Suprapubic skin (tissue), 4 donors: Measurements from ENCODE around the gene ZNF606. TPM values are rescaled to one million over a fixed set of nuclear protein-coding genes. Genes with fewer than 3 reads are reported as not detected.

ENCODE experiments used
- DNase-seq, 2 donors: peaks; one replicate each; pipeline ENCODE4 v3.0.0-alpha.2; 2019; ENCODE audit warnings: low spot score in 2 of 2
- H3K27ac ChIP-seq: fragments of 200-600 bp; sonication (generic); one replicate; pipeline ENCODE4 v1.5.1; 2019
- H3K27me3 ChIP-seq: fragments of 200-600 bp; sonication (generic); one replicate; pipeline ENCODE4 v1.5.1; 2019
- H3K36me3 ChIP-seq: fragments of 200-600 bp; sonication (generic); one replicate; pipeline ENCODE4 v1.5.1; 2019
- H3K4me1 ChIP-seq: fragments of 200-600 bp; sonication (generic); one replicate; pipeline ENCODE4 v1.5.1; 2019
- H3K4me3 ChIP-seq: fragments of 200-600 bp; sonication (generic); one replicate; pipeline ENCODE4 v1.5.1; 2019; ENCODE audit warnings: mild to moderate bottlenecking
- H3K9me3 ChIP-seq: fragments of 200-600 bp; sonication (generic); one replicate; pipeline ENCODE4 v1.5.1; 2019
- EP300 ChIP-seq: sonication (generic); formaldehyde crosslinking; IDR thresholded peaks from one replicate; pipeline ENCODE4 v1.6.1; 2017; ENCODE audit warnings: antibody characterized with exemption
- POLR2A ChIP-seq, 2 donors: fragments of 450-650 bp; IDR thresholded peaks; one replicate each; pipeline ENCODE4 v1.6.1; 2017; ENCODE audit warnings: antibody characterized with exemption in 2 of 2, mild to moderate bottlenecking in 2 of 2, moderate library complexity in 2 of 2
- POLR2AphosphoS5 ChIP-seq, 3 donors: sonication (generic); formaldehyde crosslinking; IDR thresholded peaks; one replicate each; pipeline ENCODE4 v1.6.1; 2017; ENCODE audit warnings: antibody characterized with exemption in 3 of 3
- WGBS: methylation state at CpG from one replicate; pipeline ENCODE4 v1.1.5; 2018; 5-methylcytosine and 5-hydroxymethylcytosine counted together
- total RNA-seq, 4 donors: library from RNA; depleted of rRNA; stranded (reverse); fragments of >200 nt; gene quantifications; one replicate each; pipeline ENCODE4 v1.1.0, GENCODE V29; 2016
- TF ChIP-seq, protein P1 (sequence below), 2 donors: fragments of 200-600 bp in 1 of 2; fragments of 450-650 bp in 1 of 2; sonication (generic) in 1 of 2; IDR thresholded peaks; one replicate each; pipeline ENCODE4 v1.5.1; 2016 to 2019; ENCODE audit warnings: antibody characterized with exemption in 2 of 2, mild to moderate bottlenecking in 1 of 2, moderate library complexity in 1 of 2

Gene ZNF606
- total RNA-seq, 4 donors from 2014 or later, result 4.0 to 21.9 (median 14.3) TPM

DNA sequence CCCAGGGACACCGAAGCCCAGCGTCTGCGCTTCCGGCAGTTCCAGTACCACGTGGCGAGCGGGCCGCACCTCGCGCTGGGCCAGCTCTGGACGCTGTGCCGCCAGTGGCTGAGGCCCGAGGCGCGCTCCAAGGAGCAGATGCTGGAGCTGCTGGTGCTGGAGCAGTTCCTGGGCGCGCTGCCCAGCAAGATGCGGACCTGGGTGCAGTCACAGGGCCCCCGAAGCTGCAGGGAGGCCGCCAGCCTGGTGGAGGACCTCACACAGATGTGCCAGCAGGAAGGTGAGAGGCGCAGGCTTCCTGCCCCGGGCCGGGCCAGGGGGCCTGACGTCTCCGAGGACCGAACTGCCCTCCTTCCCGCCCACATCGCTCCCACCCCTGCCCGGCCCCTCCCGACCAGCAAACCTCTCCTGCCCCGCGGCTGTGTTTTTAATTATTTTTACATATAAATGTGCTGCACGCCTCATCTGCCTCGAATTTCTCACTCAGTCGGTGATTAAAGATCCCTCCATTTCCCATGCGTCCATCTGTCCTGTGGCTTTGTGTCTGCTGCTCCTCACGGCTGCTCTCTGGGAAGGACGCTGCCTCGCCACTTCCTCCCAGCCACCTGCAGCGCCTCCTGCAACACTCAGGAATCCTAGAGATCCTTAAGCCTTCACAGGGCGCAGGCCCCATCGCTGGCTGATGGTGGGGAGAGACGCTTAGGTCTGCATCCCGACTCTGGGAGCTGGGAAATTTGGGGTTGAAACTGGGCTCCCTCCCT is 35.5 kb upstream of the ZNF606 start:
- H3K4me3 ChIP-seq, result no peak overlapping the region
- peaks cover 5% of the 10 kb centered on the region for H3K4me1 ChIP-seq
- H3K27me3 ChIP-seq, result peaks cover 29% of the 10 kb centered on the region
- 20% methylated on average over 17 of the region's 44 CpGs for WGBS
- TF ChIP-seq POLR2AphosphoS5 (IDR thresholded peaks at IDR 0.05) (no peak), POLR2A (IDR thresholded peaks at IDR 0.05) (no peak), EP300 (no peak)
- TF ChIP-seq, protein P1, sequence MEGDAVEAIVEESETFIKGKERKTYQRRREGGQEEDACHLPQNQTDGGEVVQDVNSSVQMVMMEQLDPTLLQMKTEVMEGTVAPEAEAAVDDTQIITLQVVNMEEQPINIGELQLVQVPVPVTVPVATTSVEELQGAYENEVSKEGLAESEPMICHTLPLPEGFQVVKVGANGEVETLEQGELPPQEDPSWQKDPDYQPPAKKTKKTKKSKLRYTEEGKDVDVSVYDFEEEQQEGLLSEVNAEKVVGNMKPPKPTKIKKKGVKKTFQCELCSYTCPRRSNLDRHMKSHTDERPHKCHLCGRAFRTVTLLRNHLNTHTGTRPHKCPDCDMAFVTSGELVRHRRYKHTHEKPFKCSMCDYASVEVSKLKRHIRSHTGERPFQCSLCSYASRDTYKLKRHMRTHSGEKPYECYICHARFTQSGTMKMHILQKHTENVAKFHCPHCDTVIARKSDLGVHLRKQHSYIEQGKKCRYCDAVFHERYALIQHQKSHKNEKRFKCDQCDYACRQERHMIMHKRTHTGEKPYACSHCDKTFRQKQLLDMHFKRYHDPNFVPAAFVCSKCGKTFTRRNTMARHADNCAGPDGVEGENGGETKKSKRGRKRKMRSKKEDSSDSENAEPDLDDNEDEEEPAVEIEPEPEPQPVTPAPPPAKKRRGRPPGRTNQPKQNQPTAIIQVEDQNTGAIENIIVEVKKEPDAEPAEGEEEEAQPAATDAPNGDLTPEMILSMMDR (IDR thresholded peaks at IDR 0.05), result no peak
- DNase-seq, result no peak
- no peaks in the 10 kb centered on the region for H3K36me3 ChIP-seq
- H3K9me3 ChIP-seq, result peaks cover 13% of the 10 kb centered on the region
- H3K27ac ChIP-seq, result no peak overlapping the region

DNA sequence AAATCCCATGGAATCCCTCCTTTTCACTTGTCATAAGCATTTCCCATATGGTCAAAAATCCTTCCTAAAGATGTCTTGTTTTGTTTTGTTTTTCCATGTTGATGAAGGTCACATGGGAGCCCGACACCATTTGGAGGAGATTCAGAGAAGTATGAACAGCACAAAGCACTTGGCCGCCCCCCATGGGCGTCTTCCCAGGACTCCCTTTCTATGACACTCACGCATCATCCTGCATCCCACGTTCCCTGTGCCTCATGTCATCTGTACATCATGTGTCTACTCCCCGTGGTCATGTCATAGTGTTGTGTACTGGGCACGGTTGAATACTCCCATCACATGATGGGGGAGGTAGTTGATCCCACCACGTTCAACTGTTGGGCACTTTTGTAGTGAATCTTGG is 33.2 kb upstream of the ZNF606 start:
- Histone ChIP-seq H3K4me1 (peaks cover 5% of the 10 kb centered on the region), H3K36me3 (no peaks in the 10 kb centered on the region), H3K9me3 (peaks cover 11% of the 10 kb centered on the region), H3K27ac (no peak overlapping the region), H3K27me3 (peaks cover 32% of the 10 kb centered on the region), H3K4me3 (no peak overlapping the region)
- TF ChIP-seq POLR2A (IDR thresholded peaks at IDR 0.05) (no peak), POLR2AphosphoS5 (IDR thresholded peaks at IDR 0.05) (no peak), EP300 (no peak)
- TF ChIP-seq, protein P1 (IDR thresholded peaks at IDR 0.05), result no peak
- WGBS, result 67% methylated on average over 8 of the region's 8 CpGs
- DNase-seq, result no peak

DNA sequence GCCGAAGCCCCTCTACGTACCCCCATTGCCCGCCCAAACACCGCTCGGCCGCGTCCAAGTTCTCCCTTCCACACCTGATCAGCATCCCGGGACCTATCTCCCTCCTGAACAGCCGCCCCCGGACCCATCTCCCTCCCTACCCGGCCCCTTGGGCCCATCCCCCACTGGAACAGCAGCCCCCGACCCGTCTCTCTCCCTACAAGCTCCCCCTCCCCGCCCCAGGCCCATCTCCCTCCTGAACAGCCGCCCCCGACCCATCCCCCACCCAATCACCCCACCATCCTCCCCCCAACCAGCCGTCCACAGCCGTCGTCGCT is 31.8 kb upstream of the ZNF606 start:
- no peak for TF ChIP-seq EP300
- TF ChIP-seq, protein P1 (IDR thresholded peaks at IDR 0.05), result no peak
- no peak for TF ChIP-seq POLR2A (IDR thresholded peaks at IDR 0.05)
- TF ChIP-seq POLR2AphosphoS5 (IDR thresholded peaks at IDR 0.05), result no peak
- peaks cover 32% of the 10 kb centered on the region for H3K27me3 ChIP-seq
- DNase-seq, result no peak

DNA sequence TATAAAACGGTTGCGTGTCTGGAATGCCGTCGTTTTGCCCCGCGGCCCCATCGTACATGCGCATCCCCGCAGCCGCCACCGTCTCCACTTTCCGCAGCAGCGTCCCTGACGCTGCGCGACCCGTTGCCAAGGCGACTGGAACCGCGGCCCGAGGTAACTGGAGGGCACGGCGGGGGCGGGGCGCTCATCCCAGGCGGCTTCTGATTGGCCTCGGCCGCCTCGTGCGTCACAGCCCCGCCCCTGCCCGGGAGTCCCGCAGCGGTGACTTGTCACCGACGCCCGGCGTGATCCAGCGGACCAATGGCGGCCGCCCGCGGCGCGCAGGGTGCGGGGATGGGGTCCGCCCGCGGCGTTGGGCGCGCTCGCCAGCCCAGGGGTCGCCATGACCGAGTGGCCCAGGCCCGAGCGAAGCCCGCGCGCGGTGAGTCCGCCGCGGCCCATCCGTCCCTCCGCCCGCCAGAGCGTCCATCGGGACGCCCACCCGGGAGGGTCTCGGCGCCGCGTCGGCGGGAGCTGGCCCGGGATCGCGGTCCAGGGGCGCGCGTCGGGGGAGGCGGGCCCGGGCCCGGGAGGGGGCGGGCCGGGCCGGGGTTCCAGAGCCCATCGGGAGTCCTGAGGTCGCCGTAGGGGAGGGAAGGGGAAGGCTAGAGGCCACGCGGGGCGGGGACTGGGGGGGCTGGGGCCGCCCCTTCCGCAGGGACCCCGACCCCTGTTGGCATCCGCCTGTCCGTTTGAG is 31.3 kb upstream of the ZNF606 start, which contains the start of gene ZSCAN1:
Gene ZSCAN1, plus strand, starts transcription at position 285 of the 736 bp plus-strand sequence. CDS start 3,812 bp downstream, outside the sequence.
- peak; percentile 73 to 89 for DNase-seq

More for the DNA sequence above, 31.8 kb upstream of the ZNF606 start:
- H3K9me3 ChIP-seq, result peaks cover 11% of the 10 kb centered on the region
- peak overlapping the region; percentile 54 for H3K4me3 ChIP-seq
- H3K27ac ChIP-seq, result no peak overlapping the region
- H3K4me1 ChIP-seq, result peaks cover 5% of the 10 kb centered on the region
- H3K36me3 ChIP-seq, result no peaks in the 10 kb centered on the region
- WGBS, result 9% methylated on average over 20 of the region's 20 CpGs

More for the DNA sequence above, 31.3 kb upstream of the ZNF606 start, which contains the start of gene ZSCAN1:
- H3K36me3 ChIP-seq, result no peaks in the 10 kb centered on the region
- H3K4me1 ChIP-seq, result peaks cover 5% of the 10 kb centered on the region
- peak within 1 kb of the TSS; percentile 54 for H3K4me3 ChIP-seq
- peaks cover 11% of the 10 kb centered on the region for H3K9me3 ChIP-seq
- WGBS, result 7% methylated on average over 38 of the region's 101 CpGs
- TF ChIP-seq POLR2A (IDR thresholded peaks at IDR 0.05), result no peak
- no peak for TF ChIP-seq EP300
- TF ChIP-seq, protein P1 (IDR thresholded peaks at IDR 0.05), result no peak
- no peak for TF ChIP-seq POLR2AphosphoS5 (IDR thresholded peaks at IDR 0.05)
- no peak within 1 kb of the TSS for H3K27ac ChIP-seq
- H3K27me3 ChIP-seq, result peaks cover 32% of the 10 kb centered on the region
